Stimulated activated CD4-positive, alpha-beta T cell treated with anti-CD3 and anti-CD28 coated beads, Interleukin-4, amount 100 ng/mL, for 24 hours (primary cell): ENCODE measurements around the gene FBLN2.
"Not testable (repeated sequence)": the region's sequence is repeated elsewhere in the genome, so short reads cannot be mapped to it uniquely, and the experiment has no call there.

Source experiments
- DNase-seq: peaks from one replicate; pipeline ENCODE4 v3.0.0-alpha.2; 2020

The FBLN2 gene

GRCh38 chr3:13550791-13551360, 2.0 kb downstream of the FBLN2 start:
- DNase-seq: no peak

GRCh38 chr3:13552857-13553652, 4.1 kb downstream of the FBLN2 start:
- no peak for DNase-seq

- DNase-seq: no peak
Observed at GRCh38 chr3:13553686-13554085, 4.8 kb downstream of the FBLN2 start.

- DNase-seq: no peak
Observed at GRCh38 chr3:13555753-13556152, 6.8 kb downstream of the FBLN2 start.

- DNase-seq: no peak
Observed at GRCh38 chr3:13556207-13556606, 7.3 kb downstream of the FBLN2 start.

GRCh38 chr3:13556917-13557316, 8.0 kb downstream of the FBLN2 start:
- no peak for DNase-seq

GRCh38 chr3:13557417-13557816, 8.5 kb downstream of the FBLN2 start:
- no peak for DNase-seq

- no peak for DNase-seq
Observed at GRCh38 chr3:13557926-13558325, 9.0 kb downstream of the FBLN2 start.

- DNase-seq: no peak
Observed at GRCh38 chr3:13558651-13559050, 9.7 kb downstream of the FBLN2 start.

GRCh38 chr3:13559764-13560525, 11.0 kb downstream of the FBLN2 start:
- no peak for DNase-seq

GRCh38 chr3:13561376-13561775, 12.5 kb downstream of the FBLN2 start:
- DNase-seq: no peak

GRCh38 chr3:13561967-13562366, 13.0 kb downstream of the FBLN2 start:
- no peak for DNase-seq

GRCh38 chr3:13562421-13562820, 13.5 kb downstream of the FBLN2 start:
- not testable (repeated sequence) for DNase-seq

- DNase-seq: no peak
Observed at GRCh38 chr3:13563321-13563720, 14.4 kb downstream of the FBLN2 start.

- no peak for DNase-seq
Observed at GRCh38 chr3:13563911-13564310, 15.0 kb downstream of the FBLN2 start.

GRCh38 chr3:13564751-13565560, 16.0 kb downstream of the FBLN2 start:
- DNase-seq: no peak

GRCh38 chr3:13565581-13566452, 16.9 kb downstream of the FBLN2 start:
- DNase-seq: no peak

GRCh38 chr3:13566453-13566748, 17.5 kb downstream of the FBLN2 start:
- DNase-seq: no peak

GRCh38 chr3:13566769-13567310, 17.9 kb downstream of the FBLN2 start:
- DNase-seq: no peak

GRCh38 chr3:13567684-13568514, 19.0 kb downstream of the FBLN2 start:
- no peak for DNase-seq

- no peak for DNase-seq
Observed at GRCh38 chr3:13568515-13569028, 19.6 kb downstream of the FBLN2 start.
